Measurements from ENCODE around the gene SGMS1.

- TF ChIP-seq CTCF (IDR thresholded peaks at IDR 0.05 in 8 of 11, conservative IDR thresholded peaks at IDR 0.05 in 3 of 11) (no peak), POLR2A (IDR thresholded peaks at IDR 0.05) (no peak), POLR2AphosphoS5 (IDR thresholded peaks at IDR 0.05) (no peak)
These were observed 94.1 kb downstream of the SGMS1 start for GRCh38 chr10:50529660-50530059.
